ENCODE measurements around the gene ENPP7. TPM values are rescaled to one million over a fixed set of nuclear protein-coding genes. Genes with fewer than 3 reads are reported as not detected.

Gene ENPP7
- total RNA-seq, 2 donors from 2014 or later, result not detected

DNA sequence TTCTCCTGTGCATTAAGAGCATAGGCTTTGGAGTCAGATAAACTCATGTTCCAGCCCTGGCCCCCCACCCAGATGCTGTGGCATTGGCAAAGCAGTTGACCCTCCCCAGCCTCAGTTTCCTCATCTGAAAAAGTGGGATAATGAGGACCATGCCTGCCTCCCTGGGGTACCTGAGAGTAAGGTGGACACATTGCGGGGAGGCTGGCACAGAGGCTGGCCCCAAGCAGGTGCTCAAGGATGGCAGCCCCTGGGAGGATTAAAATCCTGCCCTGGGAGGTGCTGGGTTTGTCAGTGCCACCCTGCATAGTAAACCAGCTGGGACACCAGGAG is 11.8 kb downstream of the ENPP7 start:
- Mint-ChIP-seq H3K4me3 (no peak overlapping the region), H3K36me3 (ENCODE audit: low read depth) (peaks cover 8% of the 10 kb centered on the region), H3K4me1 (peaks cover 5% of the 10 kb centered on the region), H3K27me3 (peaks cover 51% of the 10 kb centered on the region), H3K27ac (no peak overlapping the region)
- ATAC-seq (no peak), DNase-seq (no peak)
- no peaks in the 10 kb centered on the region for H3K9me3 ChIP-seq (ENCODE audit: control insufficient read depth, low read length, poor library complexity, severe bottlenecking)

DNA sequence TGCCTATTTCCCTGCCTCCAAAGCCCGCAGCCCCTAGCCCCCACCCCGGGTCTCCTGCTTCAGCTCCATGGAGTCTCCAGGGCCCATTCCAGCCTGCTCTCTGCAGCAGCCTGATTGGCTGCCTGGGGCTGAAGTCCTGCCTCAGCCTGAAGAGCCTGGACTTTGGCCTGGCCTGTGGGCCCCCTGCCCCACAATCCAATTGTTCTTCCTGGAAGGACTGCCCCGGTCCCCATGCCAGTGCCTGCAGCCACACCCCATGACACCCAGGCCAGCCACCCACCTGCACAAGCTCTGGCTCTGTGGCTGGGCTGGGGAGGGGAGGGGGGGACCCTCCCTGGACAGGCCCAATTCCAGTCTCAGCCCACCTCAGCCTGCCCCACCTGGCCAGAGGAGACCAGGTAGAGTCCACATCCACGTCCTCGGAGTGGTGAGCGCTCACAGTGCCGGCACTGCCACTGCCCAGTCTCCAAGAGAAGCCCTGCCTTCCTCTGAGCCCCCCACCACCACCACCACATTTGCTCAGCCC is 12.3 kb downstream of the ENPP7 start:
- Mint-ChIP-seq H3K4me3 (peak overlapping the region; percentile 47), H3K27me3 (peaks cover 56% of the 10 kb centered on the region), H3K4me1 (peaks cover 9% of the 10 kb centered on the region), H3K27ac (no peak overlapping the region), H3K36me3 (ENCODE audit: low read depth) (peaks cover 11% of the 10 kb centered on the region)
- no peaks in the 10 kb centered on the region for H3K9me3 ChIP-seq (ENCODE audit: control insufficient read depth, low read length, poor library complexity, severe bottlenecking)
- ATAC-seq (no peak), DNase-seq (no peak)

DNA sequence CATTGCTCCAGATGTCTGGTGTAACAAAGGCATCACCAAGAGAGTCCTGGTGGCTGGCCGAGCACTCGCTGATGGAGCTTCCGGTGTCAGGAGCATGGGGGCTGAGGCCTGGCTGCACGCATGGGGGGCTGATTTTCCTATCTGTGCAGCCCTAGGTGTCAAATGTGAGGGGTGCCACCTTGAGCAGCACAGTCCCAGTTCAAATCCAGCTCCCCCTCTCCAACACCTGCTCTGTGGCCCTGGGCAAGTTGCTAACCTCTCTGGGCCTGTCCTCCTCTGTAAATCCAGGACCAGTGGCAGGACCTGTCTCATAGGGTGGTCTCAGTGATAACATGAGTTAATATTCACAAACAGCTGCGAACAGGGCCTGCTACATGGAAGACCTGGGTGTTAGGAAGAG is 12.9 kb downstream of the ENPP7 start:
- ATAC-seq (no peak), DNase-seq (no peak)
- peak overlapping the region; percentile 47 for H3K4me3 Mint-ChIP-seq
- peaks cover 11% of the 10 kb centered on the region for H3K36me3 Mint-ChIP-seq (ENCODE audit: low read depth)
- peaks cover 9% of the 10 kb centered on the region for H3K4me1 Mint-ChIP-seq
- H3K27ac Mint-ChIP-seq, result no peak overlapping the region
- H3K9me3 ChIP-seq (ENCODE audit: control insufficient read depth, low read length, poor library complexity, severe bottlenecking), result no peaks in the 10 kb centered on the region
- peaks cover 52% of the 10 kb centered on the region for H3K27me3 Mint-ChIP-seq

DNA sequence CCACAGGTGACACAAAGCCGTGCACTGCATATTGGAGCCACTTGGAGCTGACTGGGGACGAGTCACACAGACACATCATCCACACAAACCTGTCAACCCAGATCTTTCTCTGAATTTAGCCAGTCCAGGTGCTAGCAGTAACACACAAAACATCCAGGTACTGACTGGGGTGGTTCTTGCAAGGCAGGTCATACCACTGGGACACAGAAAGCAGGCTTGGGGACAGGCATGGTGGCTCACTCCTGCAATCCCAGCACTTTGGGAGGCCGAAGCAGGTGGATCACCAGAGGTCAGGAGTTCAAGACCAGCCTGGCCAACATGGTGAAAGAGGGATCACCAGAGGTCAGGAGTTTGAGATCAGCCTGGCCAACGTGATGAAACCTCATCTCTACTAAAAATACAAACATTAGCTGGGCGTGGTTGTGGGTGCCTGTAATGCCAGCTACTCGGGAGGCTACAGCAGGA is 14.9 kb downstream of the ENPP7 start:
- ATAC-seq, result no peak
- DNase-seq, result no peak
- Mint-ChIP-seq H3K4me3 (peak overlapping the region; percentile 73), H3K36me3 (ENCODE audit: low read depth) (peaks cover 4% of the 10 kb centered on the region), H3K27ac (no peak overlapping the region), H3K4me1 (peaks cover 9% of the 10 kb centered on the region), H3K27me3 (peaks cover 40% of the 10 kb centered on the region)
- no peaks in the 10 kb centered on the region for H3K9me3 ChIP-seq (ENCODE audit: control insufficient read depth, low read length, poor library complexity, severe bottlenecking)

DNA sequence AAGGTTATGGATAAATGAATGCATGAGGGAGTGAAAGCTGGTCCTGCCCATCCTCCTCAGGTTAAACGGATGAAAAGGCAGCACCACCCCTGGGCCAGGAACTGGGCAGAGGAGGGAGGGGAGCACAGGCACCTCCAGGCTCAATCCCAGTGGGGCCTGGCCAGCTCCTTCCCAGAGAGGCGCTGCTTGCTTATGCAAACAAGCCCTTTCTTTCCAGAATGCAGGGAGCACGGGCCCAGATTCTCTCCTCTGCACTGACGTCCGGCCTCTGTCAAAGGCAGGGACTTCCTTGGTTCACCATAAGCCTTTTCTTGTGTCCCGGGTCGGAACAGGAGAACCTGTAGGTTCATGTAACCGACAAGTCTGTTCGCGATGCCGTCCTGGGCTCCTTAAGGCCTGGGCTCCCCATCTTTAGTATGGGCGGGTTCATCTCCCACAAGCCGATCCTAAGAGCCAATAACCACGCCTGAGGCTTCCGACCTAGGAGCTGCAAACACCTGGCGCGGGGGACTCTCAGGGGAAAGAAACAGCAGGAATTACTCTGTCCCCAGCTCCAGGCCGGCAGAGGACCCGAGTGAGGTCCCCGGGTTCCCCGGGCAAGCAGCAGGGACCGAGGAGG is 16.3 kb downstream of the ENPP7 start:
- peaks cover 52% of the 10 kb centered on the region for H3K27me3 Mint-ChIP-seq
- DNase-seq, result no peak
- no peak for ATAC-seq
- H3K36me3 Mint-ChIP-seq (ENCODE audit: low read depth), result peaks cover 4% of the 10 kb centered on the region
- H3K9me3 ChIP-seq (ENCODE audit: control insufficient read depth, low read length, poor library complexity, severe bottlenecking), result no peaks in the 10 kb centered on the region
- peak overlapping the region; percentile 68 for H3K4me3 Mint-ChIP-seq
- no peak overlapping the region for H3K27ac Mint-ChIP-seq
- peaks cover 9% of the 10 kb centered on the region for H3K4me1 Mint-ChIP-seq

DNA sequence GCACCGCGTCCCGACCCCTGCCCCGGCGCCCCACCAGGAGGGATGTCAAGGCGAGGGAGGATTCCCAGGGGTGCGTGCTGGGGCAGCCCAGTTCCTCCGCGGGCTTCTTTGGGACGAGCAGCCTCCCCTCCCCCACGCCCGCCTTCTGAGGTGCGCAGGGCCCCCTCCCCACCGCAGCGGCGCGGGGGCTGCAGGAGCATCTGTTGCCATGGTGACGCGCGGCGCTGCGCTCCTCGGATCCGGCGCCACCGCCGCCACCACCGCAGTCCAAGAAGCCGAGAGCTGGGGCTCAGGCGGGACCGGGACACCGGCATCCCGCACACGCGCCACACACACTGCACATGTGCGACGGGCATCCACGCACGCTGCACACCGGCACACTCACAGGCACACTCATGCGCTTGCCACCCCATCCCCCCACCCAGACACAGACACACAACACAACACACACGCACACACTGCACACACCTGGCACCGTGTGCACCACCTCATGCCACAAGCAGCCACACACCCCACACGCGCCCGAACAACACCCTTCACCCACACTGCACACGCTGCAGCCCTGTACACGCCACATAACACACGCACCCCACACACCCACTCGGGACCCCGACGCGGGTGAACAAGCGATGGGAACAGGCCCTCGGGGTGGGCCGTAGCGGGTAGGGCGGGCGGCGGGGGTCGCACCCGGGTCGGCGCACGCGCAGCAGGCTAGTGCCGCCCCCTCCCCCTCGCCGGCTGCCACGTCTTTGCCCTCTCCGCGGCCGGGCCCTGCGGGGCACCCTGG is 17.0 kb downstream of the ENPP7 start:
- H3K4me1 Mint-ChIP-seq, result peaks cover 9% of the 10 kb centered on the region
- H3K36me3 Mint-ChIP-seq (ENCODE audit: low read depth), result peaks cover 4% of the 10 kb centered on the region
- peaks cover 52% of the 10 kb centered on the region for H3K27me3 Mint-ChIP-seq
- DNase-seq, result no peak
- H3K4me3 Mint-ChIP-seq, result peak overlapping the region; percentile 70
- H3K27ac Mint-ChIP-seq, result no peak overlapping the region
- no peaks in the 10 kb centered on the region for H3K9me3 ChIP-seq (ENCODE audit: control insufficient read depth, low read length, poor library complexity, severe bottlenecking)
- no peak for ATAC-seq

DNA sequence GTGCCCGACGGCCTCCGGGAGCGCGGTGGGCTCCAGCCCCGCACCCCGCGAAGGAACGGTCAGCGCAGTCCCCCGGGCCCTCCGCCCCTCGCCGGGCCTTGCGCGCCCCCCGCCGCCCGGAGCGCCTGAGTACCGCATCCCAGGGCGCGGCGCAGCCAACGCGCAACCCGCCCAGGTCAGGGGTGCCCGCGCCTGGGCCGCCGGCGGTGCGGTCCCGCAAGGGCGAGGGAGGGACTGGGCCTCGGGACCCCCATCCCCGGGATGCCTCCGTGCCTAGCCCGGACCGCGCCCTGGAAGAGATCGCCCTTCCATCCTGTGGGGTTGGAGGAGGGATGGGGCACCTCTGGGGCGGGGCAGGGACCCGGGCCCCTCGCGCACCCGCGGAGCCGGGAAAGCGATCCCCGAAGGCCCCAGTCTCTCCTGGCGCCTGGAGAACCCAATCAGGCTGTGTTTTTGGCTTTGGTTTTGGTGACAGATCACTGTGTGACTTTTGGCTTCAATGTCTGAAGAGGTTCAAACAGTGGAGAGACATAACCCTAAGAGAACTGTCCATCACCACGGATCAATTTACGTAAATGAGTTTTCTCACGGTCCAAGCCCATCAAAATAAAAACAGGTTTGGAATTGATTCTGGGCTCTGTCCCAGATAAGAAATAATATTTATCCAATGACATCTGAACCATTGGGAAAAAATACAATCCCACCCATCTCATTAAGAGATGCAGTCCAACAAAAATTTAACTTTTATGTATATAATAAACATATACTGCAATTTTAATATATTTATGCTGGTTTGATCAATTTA is 17.8 kb downstream of the ENPP7 start:
- ATAC-seq, result no peak
- Mint-ChIP-seq H3K27me3 (peaks cover 46% of the 10 kb centered on the region), H3K36me3 (ENCODE audit: low read depth) (peaks cover 4% of the 10 kb centered on the region), H3K27ac (no peak overlapping the region), H3K4me3 (no peak overlapping the region), H3K4me1 (peaks cover 9% of the 10 kb centered on the region)
- DNase-seq, result no peak
- H3K9me3 ChIP-seq (ENCODE audit: control insufficient read depth, low read length, poor library complexity, severe bottlenecking), result no peaks in the 10 kb centered on the region

DNA sequence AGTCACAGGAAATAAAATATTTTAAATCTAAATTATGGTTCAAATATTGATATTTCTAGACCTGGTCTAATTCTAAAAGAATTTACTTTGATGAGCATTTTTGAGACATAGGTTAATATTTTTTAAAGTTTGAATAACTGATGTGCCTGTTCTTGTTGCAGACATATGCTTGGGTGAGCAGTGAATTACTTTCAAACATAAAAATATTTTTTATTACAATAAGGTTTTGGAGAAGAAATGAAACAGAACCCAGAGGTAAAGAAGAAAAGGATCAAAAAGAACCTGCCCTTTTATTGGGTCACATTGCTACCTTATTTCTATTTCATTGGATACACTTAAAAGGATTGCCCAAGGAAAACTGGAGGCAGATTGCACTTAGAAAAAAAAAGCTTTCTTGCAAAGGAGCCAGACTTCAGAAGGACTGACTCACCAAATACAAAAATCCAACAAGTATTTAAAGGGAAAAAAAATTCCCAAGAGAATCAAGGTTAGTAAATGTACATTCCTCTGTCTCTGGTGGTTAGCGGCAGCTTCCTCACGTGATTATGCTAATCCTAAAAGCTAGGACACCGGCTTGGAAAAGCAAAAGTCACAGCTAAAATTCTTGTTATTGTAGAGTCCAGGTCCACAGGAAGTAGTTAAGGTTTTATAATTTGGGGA is 18.5 kb downstream of the ENPP7 start:
- H3K27ac Mint-ChIP-seq, result no peak overlapping the region
- no peak for DNase-seq
- ATAC-seq, result no peak
- H3K4me3 Mint-ChIP-seq, result no peak overlapping the region
- H3K9me3 ChIP-seq (ENCODE audit: control insufficient read depth, low read length, poor library complexity, severe bottlenecking), result no peaks in the 10 kb centered on the region
- H3K36me3 Mint-ChIP-seq (ENCODE audit: low read depth), result peaks cover 4% of the 10 kb centered on the region
- H3K4me1 Mint-ChIP-seq, result peaks cover 9% of the 10 kb centered on the region
- peaks cover 47% of the 10 kb centered on the region for H3K27me3 Mint-ChIP-seq

DNA sequence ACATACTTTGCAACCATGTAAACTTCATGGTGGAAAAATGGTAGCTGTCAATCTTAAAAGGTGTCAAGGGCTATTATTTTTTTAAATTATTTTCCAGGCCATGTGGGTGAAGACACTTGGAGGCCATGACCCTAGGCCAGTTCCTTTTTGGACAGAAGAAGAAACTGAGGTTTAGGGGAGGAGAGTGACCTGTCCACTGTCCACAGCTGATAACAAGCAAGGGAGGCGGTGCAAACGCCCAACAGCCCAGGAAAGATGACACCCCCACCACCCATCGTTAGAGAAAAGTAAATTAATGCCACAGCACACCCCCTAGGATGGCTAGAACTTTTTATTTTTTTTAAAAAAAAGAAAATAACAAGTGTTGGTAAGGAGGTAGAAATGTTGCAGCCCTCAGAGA is 19.2 kb downstream of the ENPP7 start:
- Mint-ChIP-seq H3K27me3 (peaks cover 51% of the 10 kb centered on the region), H3K4me1 (peaks cover 9% of the 10 kb centered on the region), H3K4me3 (no peak overlapping the region), H3K36me3 (ENCODE audit: low read depth) (peaks cover 4% of the 10 kb centered on the region), H3K27ac (no peak overlapping the region)
- no peaks in the 10 kb centered on the region for H3K9me3 ChIP-seq (ENCODE audit: control insufficient read depth, low read length, poor library complexity, severe bottlenecking)
- DNase-seq (no peak), ATAC-seq (no peak)

DNA sequence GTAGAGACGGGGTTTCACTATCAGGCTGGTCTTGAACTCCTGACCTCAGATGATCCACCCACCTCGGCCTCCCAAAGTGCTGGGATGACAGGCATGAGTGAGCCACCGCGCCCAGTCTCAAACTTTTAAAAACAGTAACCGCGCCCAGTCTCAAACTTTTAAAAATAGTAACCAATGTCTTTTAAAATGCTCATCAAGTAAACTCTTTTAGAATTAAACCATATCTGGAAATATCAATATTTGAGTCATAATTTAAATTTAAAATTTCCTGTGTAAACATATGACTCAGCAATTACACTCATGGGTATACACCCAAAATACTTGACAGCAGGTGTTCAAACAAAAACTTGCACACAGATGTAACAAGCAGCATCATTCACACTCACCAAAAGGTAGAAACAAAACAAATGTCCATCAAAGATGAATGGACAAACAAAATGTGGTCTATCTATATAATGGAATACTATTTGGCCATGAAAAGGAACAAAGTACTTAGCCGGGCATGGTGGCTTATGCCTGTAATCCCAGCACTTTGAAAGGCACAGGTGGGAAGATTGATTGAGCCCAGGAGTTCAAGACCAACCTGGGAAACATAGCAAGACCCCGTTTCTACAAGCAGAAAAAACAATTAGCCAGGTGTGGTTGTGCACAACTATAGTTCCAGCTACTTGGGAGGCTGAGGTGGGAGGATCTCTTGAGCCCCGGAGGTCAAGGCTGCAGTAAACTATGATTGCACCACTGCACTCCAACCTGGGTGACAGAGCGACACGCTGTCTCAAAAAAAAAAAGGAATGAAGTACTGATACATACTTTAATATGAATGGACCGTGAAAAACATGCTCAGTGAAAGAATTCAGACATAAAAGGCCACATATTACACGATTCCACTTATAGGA is 20.2 kb downstream of the ENPP7 start:
- no peaks in the 10 kb centered on the region for H3K9me3 ChIP-seq (ENCODE audit: control insufficient read depth, low read length, poor library complexity, severe bottlenecking)
- H3K36me3 Mint-ChIP-seq (ENCODE audit: low read depth), result peaks cover 4% of the 10 kb centered on the region
- ATAC-seq (no peak), DNase-seq (no peak)
- H3K4me3 Mint-ChIP-seq, result no peak overlapping the region
- peaks cover 9% of the 10 kb centered on the region for H3K4me1 Mint-ChIP-seq
- no peak overlapping the region for H3K27ac Mint-ChIP-seq
- peaks cover 46% of the 10 kb centered on the region for H3K27me3 Mint-ChIP-seq

DNA sequence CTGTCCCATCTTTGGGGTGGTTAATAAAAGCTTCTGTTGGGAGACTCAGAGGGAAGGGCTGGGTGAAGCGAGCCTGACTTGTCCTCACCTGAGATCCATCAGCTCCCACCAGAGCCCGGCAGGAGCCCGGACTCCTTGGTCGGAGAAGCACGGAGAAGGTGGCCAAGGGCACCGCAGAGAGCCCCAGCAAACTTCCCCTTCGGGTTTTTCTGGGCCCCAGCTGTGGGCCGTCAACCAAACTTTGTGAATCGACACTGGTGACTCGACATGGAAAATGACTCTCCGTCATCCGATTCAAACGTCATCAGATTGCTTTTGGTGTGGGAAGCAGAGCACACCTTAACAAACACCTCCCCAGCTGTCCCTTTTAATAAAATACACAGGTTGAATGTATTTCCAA is 21.4 kb downstream of the ENPP7 start:
- no peak overlapping the region for H3K4me3 Mint-ChIP-seq
- no peak overlapping the region for H3K27ac Mint-ChIP-seq
- H3K27me3 Mint-ChIP-seq, result peaks cover 38% of the 10 kb centered on the region
- H3K9me3 ChIP-seq (ENCODE audit: control insufficient read depth, low read length, poor library complexity, severe bottlenecking), result no peaks in the 10 kb centered on the region
- peaks cover 4% of the 10 kb centered on the region for H3K36me3 Mint-ChIP-seq (ENCODE audit: low read depth)
- peak; percentile 41 for ATAC-seq
- H3K4me1 Mint-ChIP-seq, result peaks cover 5% of the 10 kb centered on the region
- no peak for DNase-seq

DNA sequence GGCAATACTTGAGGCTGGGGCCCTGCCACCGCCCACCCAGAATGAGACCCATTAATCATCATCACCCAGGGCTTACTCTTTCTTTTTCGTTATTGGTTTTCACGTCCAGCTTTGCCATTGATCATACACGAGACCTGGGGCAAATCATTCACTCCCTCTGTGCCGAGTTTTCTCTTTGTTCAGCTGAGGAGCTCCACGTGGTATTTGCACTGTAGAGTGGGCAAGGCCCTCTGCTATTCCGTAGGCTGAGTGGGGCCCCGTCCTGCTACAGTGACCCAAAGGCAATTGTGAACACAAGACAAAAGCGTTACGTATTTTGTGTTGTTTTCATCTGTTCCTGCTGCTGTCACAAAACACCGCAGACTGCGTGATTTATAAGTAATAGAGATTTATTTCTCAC is 23.6 kb downstream of the ENPP7 start:
- ATAC-seq (no peak), DNase-seq (no peak)
- no peaks in the 10 kb centered on the region for H3K36me3 Mint-ChIP-seq (ENCODE audit: low read depth)
- H3K27me3 Mint-ChIP-seq, result peaks cover 45% of the 10 kb centered on the region
- H3K9me3 ChIP-seq (ENCODE audit: control insufficient read depth, low read length, poor library complexity, severe bottlenecking), result no peaks in the 10 kb centered on the region
- no peak overlapping the region for H3K27ac Mint-ChIP-seq
- H3K4me1 Mint-ChIP-seq, result no peaks in the 10 kb centered on the region
- H3K4me3 Mint-ChIP-seq, result no peak overlapping the region
